ENCODE data around the gene TRIM44.

DNA sequence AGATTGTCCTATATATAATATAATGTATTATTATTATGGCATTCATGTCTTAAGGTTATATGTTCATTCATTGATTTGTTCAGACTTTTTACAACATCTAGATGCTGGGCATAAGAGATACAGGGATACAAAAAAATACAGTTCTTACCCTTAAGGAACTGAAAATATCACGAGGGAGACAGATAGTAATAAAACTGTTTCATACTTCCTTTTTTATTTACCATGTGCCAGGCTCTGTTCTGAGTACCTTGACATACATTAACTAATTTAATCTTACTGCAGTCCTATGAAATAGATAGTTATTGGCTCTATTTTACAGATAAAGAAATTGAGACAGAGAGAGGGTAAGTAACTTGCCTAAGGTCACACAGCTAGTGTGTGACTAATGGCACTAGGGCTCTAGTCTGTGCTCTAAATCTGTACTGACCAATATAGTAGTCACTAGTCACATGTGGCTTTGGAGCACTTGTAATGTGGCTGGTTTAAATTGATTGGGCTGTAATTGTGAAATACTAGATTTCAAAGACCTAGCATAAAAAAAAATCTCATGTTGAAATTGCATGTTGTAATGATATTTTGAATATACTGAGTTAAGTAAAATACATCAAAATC lies 21.3 kb downstream of the TRIM44 start:
- TF ChIP-seq, protein P1, sequence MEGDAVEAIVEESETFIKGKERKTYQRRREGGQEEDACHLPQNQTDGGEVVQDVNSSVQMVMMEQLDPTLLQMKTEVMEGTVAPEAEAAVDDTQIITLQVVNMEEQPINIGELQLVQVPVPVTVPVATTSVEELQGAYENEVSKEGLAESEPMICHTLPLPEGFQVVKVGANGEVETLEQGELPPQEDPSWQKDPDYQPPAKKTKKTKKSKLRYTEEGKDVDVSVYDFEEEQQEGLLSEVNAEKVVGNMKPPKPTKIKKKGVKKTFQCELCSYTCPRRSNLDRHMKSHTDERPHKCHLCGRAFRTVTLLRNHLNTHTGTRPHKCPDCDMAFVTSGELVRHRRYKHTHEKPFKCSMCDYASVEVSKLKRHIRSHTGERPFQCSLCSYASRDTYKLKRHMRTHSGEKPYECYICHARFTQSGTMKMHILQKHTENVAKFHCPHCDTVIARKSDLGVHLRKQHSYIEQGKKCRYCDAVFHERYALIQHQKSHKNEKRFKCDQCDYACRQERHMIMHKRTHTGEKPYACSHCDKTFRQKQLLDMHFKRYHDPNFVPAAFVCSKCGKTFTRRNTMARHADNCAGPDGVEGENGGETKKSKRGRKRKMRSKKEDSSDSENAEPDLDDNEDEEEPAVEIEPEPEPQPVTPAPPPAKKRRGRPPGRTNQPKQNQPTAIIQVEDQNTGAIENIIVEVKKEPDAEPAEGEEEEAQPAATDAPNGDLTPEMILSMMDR (IDR thresholded peaks at IDR 0.05; ENCODE audit: low read depth, low read length, missing input control), result no peak
- no peak for TF ChIP-seq JUND (IDR thresholded peaks at IDR 0.05)
- TF ChIP-seq, protein P2, sequence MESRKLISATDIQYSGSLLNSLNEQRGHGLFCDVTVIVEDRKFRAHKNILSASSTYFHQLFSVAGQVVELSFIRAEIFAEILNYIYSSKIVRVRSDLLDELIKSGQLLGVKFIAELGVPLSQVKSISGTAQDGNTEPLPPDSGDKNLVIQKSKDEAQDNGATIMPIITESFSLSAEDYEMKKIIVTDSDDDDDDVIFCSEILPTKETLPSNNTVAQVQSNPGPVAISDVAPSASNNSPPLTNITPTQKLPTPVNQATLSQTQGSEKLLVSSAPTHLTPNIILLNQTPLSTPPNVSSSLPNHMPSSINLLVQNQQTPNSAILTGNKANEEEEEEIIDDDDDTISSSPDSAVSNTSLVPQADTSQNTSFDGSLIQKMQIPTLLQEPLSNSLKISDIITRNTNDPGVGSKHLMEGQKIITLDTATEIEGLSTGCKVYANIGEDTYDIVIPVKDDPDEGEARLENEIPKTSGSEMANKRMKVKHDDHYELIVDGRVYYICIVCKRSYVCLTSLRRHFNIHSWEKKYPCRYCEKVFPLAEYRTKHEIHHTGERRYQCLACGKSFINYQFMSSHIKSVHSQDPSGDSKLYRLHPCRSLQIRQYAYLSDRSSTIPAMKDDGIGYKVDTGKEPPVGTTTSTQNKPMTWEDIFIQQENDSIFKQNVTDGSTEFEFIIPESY (IDR thresholded peaks at IDR 0.05), result no peak
- TF ChIP-seq YY1 (IDR thresholded peaks at IDR 0.05), result no peak
- TF ChIP-seq FOXA2 (IDR thresholded peaks at IDR 0.05), result no peak
- TF ChIP-seq, protein P3, sequence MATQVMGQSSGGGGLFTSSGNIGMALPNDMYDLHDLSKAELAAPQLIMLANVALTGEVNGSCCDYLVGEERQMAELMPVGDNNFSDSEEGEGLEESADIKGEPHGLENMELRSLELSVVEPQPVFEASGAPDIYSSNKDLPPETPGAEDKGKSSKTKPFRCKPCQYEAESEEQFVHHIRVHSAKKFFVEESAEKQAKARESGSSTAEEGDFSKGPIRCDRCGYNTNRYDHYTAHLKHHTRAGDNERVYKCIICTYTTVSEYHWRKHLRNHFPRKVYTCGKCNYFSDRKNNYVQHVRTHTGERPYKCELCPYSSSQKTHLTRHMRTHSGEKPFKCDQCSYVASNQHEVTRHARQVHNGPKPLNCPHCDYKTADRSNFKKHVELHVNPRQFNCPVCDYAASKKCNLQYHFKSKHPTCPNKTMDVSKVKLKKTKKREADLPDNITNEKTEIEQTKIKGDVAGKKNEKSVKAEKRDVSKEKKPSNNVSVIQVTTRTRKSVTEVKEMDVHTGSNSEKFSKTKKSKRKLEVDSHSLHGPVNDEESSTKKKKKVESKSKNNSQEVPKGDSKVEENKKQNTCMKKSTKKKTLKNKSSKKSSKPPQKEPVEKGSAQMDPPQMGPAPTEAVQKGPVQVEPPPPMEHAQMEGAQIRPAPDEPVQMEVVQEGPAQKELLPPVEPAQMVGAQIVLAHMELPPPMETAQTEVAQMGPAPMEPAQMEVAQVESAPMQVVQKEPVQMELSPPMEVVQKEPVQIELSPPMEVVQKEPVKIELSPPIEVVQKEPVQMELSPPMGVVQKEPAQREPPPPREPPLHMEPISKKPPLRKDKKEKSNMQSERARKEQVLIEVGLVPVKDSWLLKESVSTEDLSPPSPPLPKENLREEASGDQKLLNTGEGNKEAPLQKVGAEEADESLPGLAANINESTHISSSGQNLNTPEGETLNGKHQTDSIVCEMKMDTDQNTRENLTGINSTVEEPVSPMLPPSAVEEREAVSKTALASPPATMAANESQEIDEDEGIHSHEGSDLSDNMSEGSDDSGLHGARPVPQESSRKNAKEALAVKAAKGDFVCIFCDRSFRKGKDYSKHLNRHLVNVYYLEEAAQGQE (IDR thresholded peaks at IDR 0.05), result no peak
- TF ChIP-seq FOXA1 (IDR thresholded peaks at IDR 0.05), result no peak
- TF ChIP-seq TAF1 (conservative IDR thresholded peaks at IDR 0.05), result no peak
